Calu3 (cell line): ENCODE measurements around the gene SIGLEC9. TPM values are rescaled to one million over a fixed set of nuclear protein-coding genes. Genes with fewer than 3 reads are reported as not detected.

Experiments used
- BruUV-seq: library from RNA; stranded (reverse); fragments of 400-500 nt; replicated peaks from 2 replicates; lab custom pipeline; 2021; lab: Mats Ljungman, UMichigan
- CTCF ChIA-PET: fragments of 300-600 bp; sonication (Branson Sonifier 250); formaldehyde crosslinking; loops from one replicate; lab custom pipeline; 2022; ENCODE audit warnings: antibody characterized with exemption; lab: Charles Lee
- DNase-seq: peaks from one replicate; pipeline ENCODE4 v3.0.0; 2022
- H3K27ac Mint-ChIP-seq: one replicate; pipeline ENCODE4 v1.8.0; 2022; ENCODE audit warnings: mixed read lengths; ENCODE audit not compliant: unreplicated experiment
- H3K27me3 Mint-ChIP-seq: one replicate; pipeline ENCODE4 v1.8.0; 2022; ENCODE audit warnings: mixed read lengths; ENCODE audit not compliant: unreplicated experiment
- H3K36me3 Mint-ChIP-seq: one replicate; pipeline ENCODE4 v1.8.0; 2022; ENCODE audit warnings: mild to moderate bottlenecking, moderate library complexity, mixed read lengths; ENCODE audit not compliant: insufficient read depth, unreplicated experiment
- H3K4me1 Mint-ChIP-seq: one replicate; pipeline ENCODE4 v1.8.0; 2022; ENCODE audit warnings: mild to moderate bottlenecking, low read depth, mixed read lengths; ENCODE audit not compliant: unreplicated experiment
- H3K4me3 Mint-ChIP-seq: one replicate; pipeline ENCODE4 v1.8.0; 2022; ENCODE audit warnings: mild to moderate bottlenecking, low read depth, moderate library complexity, mixed read lengths; ENCODE audit not compliant: unreplicated experiment
- H3K9me3 Mint-ChIP-seq: one replicate; pipeline ENCODE4 v1.8.0; 2022; ENCODE audit warnings: low read depth, mixed read lengths; ENCODE audit not compliant: unreplicated experiment
- intact Hi-C: fragments of 100-400 bp; cut with micrococcal nuclease; formaldehyde crosslinking; loops from one replicate; pipeline ENCODE4 v1.10.0; 2022; ENCODE audit not compliant: unreplicated experiment
- total RNA-seq: library from RNA; stranded (reverse); gene quantifications from 2 replicates; pipeline ENCODE4 v1.2.3, GENCODE V29; 2022
- TF ChIP-seq, protein P1 (sequence below): fragments of 200-600 bp; IDR thresholded peaks from one replicate; pipeline ENCODE4 v1.8.0; 2022; ENCODE audit warnings: antibody characterized with exemption; ENCODE audit not compliant: unreplicated experiment

SIGLEC9 gene
- total RNA-seq, 1 experiment from 2014 or later, result not detected

DNA sequence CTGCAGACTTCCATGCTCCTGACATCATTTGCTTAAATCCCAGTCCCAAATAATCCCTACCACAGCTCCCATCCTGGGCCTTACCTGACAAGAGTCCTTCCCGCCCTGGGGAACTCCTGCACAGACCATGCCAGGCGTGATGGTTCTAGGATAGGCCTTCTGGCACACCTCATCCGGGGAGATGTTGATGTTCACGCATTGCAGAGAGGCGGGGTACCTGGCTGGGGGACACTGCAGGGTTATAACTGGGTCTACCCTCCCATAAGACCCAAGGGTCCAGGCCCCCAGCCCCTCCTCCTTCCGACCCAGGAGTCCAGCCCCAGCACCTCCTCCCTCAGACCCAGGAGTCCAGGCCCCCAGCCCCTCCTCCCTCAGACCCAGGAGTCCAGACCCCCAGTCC, 46.0 kb upstream of the SIGLEC9 start:
- TF ChIP-seq, protein P1, sequence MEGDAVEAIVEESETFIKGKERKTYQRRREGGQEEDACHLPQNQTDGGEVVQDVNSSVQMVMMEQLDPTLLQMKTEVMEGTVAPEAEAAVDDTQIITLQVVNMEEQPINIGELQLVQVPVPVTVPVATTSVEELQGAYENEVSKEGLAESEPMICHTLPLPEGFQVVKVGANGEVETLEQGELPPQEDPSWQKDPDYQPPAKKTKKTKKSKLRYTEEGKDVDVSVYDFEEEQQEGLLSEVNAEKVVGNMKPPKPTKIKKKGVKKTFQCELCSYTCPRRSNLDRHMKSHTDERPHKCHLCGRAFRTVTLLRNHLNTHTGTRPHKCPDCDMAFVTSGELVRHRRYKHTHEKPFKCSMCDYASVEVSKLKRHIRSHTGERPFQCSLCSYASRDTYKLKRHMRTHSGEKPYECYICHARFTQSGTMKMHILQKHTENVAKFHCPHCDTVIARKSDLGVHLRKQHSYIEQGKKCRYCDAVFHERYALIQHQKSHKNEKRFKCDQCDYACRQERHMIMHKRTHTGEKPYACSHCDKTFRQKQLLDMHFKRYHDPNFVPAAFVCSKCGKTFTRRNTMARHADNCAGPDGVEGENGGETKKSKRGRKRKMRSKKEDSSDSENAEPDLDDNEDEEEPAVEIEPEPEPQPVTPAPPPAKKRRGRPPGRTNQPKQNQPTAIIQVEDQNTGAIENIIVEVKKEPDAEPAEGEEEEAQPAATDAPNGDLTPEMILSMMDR, result no peak
- no peak for DNase-seq
- H3K4me3 Mint-ChIP-seq, result no peak overlapping the region
- H3K36me3 Mint-ChIP-seq, result no peaks in the 10 kb centered on the region
- H3K27me3 Mint-ChIP-seq, result peaks cover 61% of the 10 kb centered on the region
- no peak overlapping the region for H3K27ac Mint-ChIP-seq
- H3K4me1 Mint-ChIP-seq, result no peaks in the 10 kb centered on the region
- no TSS peak for BruUV-seq
- H3K9me3 Mint-ChIP-seq, result peaks cover 3% of the 10 kb centered on the region
- intact Hi-C loops, result no loop called here
- CTCF ChIA-PET, result interaction anchor here (0.6 kb wide), 1 partner anchor 1733 kb away, joined by 5 read pairs; no protein-coding TSS in a partner anchor

- DNase-seq, result no peak
- Mint-ChIP-seq H3K4me3 (no peak overlapping the region), H3K9me3 (no peaks in the 10 kb centered on the region), H3K4me1 (no peaks in the 10 kb centered on the region), H3K27ac (no peak overlapping the region), H3K27me3 (peaks cover 61% of the 10 kb centered on the region), H3K36me3 (peaks cover 3% of the 10 kb centered on the region)
- CTCF ChIA-PET, result interaction anchor here (0.6 kb wide), 1 partner anchor 1734 kb away, joined by 5 read pairs; no protein-coding TSS in a partner anchor
- intact Hi-C loops, result no loop called here
- TF ChIP-seq, protein P1, result no peak
- BruUV-seq, result no TSS peak
Measured at GRCh38 chr19:51079481-51080110, 45.1 kb upstream of the SIGLEC9 start.

GRCh38 chr19:51081476-51081875, 43.2 kb upstream of the SIGLEC9 start:
- H3K4me1 Mint-ChIP-seq, result no peaks in the 10 kb centered on the region
- CTCF ChIA-PET, result no interaction called here
- intact Hi-C loops, result no loop called here
- DNase-seq, result no peak
- H3K27me3 Mint-ChIP-seq, result peaks cover 47% of the 10 kb centered on the region
- peaks cover 3% of the 10 kb centered on the region for H3K36me3 Mint-ChIP-seq
- TF ChIP-seq, protein P1, result no peak
- BruUV-seq, result no TSS peak
- no peak overlapping the region for H3K27ac Mint-ChIP-seq
- H3K9me3 Mint-ChIP-seq, result no peaks in the 10 kb centered on the region
- no peak overlapping the region for H3K4me3 Mint-ChIP-seq

- Mint-ChIP-seq H3K9me3 (no peaks in the 10 kb centered on the region), H3K36me3 (peaks cover 3% of the 10 kb centered on the region), H3K4me1 (no peaks in the 10 kb centered on the region), H3K27ac (no peak within 1 kb of the TSS), H3K27me3 (peaks cover 48% of the 10 kb centered on the region), H3K4me3 (no peak within 1 kb of the TSS)
- no peak for DNase-seq
- TF ChIP-seq, protein P1, result no peak
- BruUV-seq, result no TSS peak
- CTCF ChIA-PET, result no interaction called here
- intact Hi-C loops, result no loop called here
Measured at GRCh38 chr19:51082611-51083010, 42.1 kb upstream of the SIGLEC9 start, which contains the start of gene KLK14. KLK14 (minus strand) TSS chr19:51082887; CDS start chr19:51082614, 273 bp downstream.
